Measurements from ENCODE around the gene RASSF4. TPM values are rescaled to one million over a fixed set of nuclear protein-coding genes. Genes with fewer than 3 reads are reported as not detected.
"Not testable (repeated sequence)": the region's sequence is repeated elsewhere in the genome, so short reads cannot be mapped to it uniquely, and the experiment has no call there.

Gene RASSF4
- total RNA-seq, 2 experiments from 2014 or later, result 1.1 to 2.2 TPM

DNA sequence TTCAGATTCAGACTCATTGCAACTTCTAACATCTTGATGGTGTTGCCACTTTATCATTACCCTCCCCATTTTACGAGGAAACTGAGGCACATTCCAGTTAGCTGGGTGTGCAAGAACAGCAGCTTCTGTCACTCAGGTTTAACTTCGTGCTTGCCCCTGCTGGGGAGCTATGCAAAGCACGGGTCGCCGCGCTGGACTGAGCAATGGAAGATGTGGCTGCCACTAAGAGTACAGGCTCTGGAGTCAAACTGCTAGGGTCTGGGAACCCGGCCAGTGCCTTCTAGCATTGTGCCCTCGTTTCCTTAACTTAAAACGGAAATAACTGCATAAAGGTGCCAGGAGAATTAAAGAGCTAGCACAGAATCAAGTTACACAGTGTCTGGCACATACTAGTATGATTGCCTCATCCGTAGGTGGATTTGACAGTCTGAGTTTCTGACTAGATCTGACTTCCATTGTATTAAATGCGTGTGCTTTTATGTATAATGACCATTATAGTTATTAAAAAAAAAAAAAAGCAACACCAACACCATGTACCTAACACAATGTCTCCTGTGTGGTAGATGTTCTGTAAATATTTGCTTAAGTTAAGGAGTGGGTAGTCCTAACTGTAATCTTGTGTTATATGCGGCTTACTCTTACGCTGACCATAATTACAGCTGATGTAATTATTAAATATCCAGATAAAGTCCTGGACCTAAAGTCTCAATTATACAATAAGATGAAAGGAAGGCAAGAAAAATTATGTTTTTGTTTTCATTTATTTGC, 42.0 kb downstream of the RASSF4 start:
- Mint-ChIP-seq H3K4me3 (peak overlapping the region; percentile 83), H3K27ac (peak overlapping the region; percentile 79), H3K27me3 (ENCODE audit: low read depth) (no peaks in the 10 kb centered on the region), H3K4me1 (ENCODE audit: low read depth) (peaks cover 19% of the 10 kb centered on the region), H3K36me3 (ENCODE audit: low read depth) (peaks cover 32% of the 10 kb centered on the region), H3K9me3 (peaks cover 25% of the 10 kb centered on the region)
- peak; percentile 58 for DNase-seq
- intact Hi-C loops (cut with micrococcal nuclease), result loop anchor here (2.0 to 10.0 kb wide), 9 partner anchors 27 to 1031 kb away; partner anchors contain the start of genes NCOA4, RASSF4, TIMM23 and WASHC2C
- CTCF ChIA-PET, result interaction anchor here (0.6 to 1.5 kb wide), 4 partner anchors 69 to 120 kb away, joined by 3 read pairs; no protein-coding TSS in a partner anchor

DNA sequence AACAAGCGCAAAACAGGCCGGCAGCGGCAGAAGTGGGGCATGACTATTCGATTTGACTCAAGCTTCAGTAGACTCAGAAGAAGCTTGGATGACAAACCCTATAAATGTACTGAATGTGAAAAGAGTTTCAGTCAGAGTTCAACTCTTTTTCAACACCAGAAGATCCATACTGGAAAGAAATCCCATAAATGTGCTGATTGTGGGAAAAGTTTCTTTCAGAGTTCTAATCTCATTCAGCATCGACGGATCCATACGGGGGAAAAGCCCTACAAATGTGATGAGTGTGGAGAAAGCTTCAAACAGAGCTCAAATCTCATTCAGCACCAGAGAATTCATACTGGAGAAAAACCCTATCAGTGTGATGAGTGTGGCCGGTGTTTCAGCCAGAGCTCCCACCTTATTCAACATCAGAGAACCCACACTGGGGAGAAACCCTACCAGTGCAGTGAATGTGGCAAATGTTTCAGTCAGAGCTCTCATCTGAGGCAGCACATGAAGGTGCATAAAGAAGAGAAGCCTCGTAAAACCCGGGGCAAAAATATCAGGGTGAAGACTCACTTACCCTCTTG, 43.9 kb downstream of the RASSF4 start:
- no peak overlapping the region for H3K27ac Mint-ChIP-seq
- intact Hi-C loops (cut with micrococcal nuclease), result loop anchor here (5.0 to 10.0 kb wide), 6 partner anchors 411 to 1029 kb away; partner anchors contain the start of genes NCOA4, TIMM23 and WASHC2C

DNA sequence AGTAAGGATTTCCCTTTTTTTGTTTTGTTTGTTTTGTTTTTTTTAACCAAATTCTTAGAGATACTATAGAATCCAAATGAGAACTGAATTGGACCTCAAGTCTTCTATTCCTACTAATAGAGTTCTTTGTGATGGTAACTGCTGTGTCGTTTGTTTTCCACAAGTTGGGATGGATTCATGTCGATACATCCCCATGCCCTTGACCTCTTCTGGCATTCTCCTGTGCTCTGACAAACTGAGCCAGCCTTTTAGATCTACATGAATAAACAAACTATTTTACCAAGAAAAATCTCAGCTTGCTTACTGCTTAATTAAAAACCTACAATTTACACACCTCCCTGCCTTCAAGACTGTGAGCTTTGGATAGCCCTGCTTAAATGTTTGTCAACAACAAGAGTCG, 45.1 kb downstream of the RASSF4 start:
- CTCF ChIA-PET, result interaction anchor here (1.2 to 3.9 kb wide), 3 partner anchors 44 to 246 kb away, joined by 4 to 16 read pairs (median 6); no protein-coding TSS in a partner anchor
- intact Hi-C loops (cut with micrococcal nuclease), result loop anchor here (5.0 to 10.0 kb wide), 7 partner anchors 248 to 1028 kb away; partner anchors contain the start of genes NCOA4, TIMM23 and WASHC2C
- Mint-ChIP-seq H3K9me3 (peaks cover 25% of the 10 kb centered on the region), H3K36me3 (ENCODE audit: low read depth) (peaks cover 32% of the 10 kb centered on the region), H3K27ac (no peak overlapping the region), H3K4me1 (ENCODE audit: low read depth) (peaks cover 18% of the 10 kb centered on the region), H3K4me3 (no peak overlapping the region), H3K27me3 (ENCODE audit: low read depth) (no peaks in the 10 kb centered on the region)
- no peak for DNase-seq

More for the DNA sequence above, 43.9 kb downstream of the RASSF4 start:
- Mint-ChIP-seq H3K9me3 (peaks cover 25% of the 10 kb centered on the region), H3K36me3 (ENCODE audit: low read depth) (peaks cover 32% of the 10 kb centered on the region), H3K4me3 (no peak overlapping the region), H3K27me3 (ENCODE audit: low read depth) (no peaks in the 10 kb centered on the region), H3K4me1 (ENCODE audit: low read depth) (peaks cover 18% of the 10 kb centered on the region)
- no peak for DNase-seq
- CTCF ChIA-PET, result interaction anchor here (0.7 to 3.9 kb wide), 5 partner anchors 43 to 247 kb away, joined by 3 to 16 read pairs (median 4); no protein-coding TSS in a partner anchor

DNA sequence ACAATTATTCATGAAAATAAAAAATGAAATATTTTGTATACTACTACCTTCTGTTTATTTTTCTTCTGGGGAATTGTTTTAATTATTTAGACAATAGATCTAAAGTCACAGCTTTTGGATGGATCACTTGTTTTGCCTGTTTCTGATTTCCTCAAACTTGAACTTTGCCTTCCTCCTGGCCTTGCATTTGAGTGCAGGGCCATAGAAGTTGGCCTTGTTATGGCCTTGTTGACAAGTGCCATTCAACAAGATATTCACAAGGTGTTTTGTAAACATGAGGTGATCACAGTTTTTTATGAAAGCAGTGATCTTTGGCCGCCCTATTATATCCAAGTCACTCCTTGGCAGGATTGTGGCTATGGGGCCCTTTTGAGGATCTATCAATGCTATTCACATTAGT, 45.7 kb downstream of the RASSF4 start:
- Mint-ChIP-seq H3K4me1 (ENCODE audit: low read depth) (peaks cover 14% of the 10 kb centered on the region), H3K36me3 (ENCODE audit: low read depth) (peaks cover 32% of the 10 kb centered on the region), H3K9me3 (peaks cover 21% of the 10 kb centered on the region), H3K27me3 (ENCODE audit: low read depth) (no peaks in the 10 kb centered on the region), H3K27ac (no peak overlapping the region), H3K4me3 (no peak overlapping the region)
- intact Hi-C loops (cut with micrococcal nuclease), result loop anchor here (5.0 to 10.0 kb wide), 6 partner anchors 247 to 970 kb away; partner anchors contain the start of genes TIMM23 and WASHC2C
- no peak for DNase-seq
- CTCF ChIA-PET, result interaction anchor here (2.0 to 3.9 kb wide), 2 partner anchors 72 to 245 kb away, joined by 6 to 16 read pairs; no protein-coding TSS in a partner anchor

DNA sequence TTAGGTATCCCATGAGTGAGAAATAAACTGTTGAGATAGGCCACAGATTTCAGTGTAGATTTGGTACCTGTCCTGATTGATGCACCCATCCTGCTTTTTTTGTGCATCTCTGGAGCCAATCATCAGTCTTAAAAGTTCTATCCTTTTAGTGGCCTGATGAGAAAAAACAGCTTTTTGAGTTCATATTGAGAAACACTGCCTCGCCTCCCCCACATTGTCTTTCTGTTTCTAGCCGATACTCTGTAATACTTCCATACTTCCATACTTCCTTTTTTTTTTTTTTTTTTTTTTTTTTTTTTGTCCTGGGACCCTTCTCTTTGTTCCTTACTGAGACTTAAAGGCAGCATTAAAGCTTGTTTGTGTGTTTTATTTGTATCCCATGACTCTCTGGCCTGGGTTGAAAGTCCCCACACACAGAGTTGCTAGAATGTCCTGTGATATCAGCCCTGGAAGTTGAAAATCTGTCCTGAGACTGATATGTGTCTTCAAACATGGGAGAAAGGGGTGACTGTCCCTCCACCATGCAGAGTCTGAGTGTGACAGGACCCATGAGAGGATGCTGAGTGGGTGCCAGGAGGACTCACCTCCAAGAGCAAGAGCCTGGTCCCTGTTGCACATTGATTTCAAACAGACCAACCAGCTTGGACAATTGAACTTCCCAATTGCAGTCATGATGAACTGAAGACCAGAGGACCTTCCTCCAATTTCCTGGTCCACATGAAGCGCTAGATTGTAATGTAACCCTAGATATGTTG, 46.9 kb downstream of the RASSF4 start:
- H3K27me3 Mint-ChIP-seq (ENCODE audit: low read depth), result no peaks in the 10 kb centered on the region
- no peak for DNase-seq
- intact Hi-C loops (cut with micrococcal nuclease), result loop anchor here (5.0 to 10.0 kb wide), 6 partner anchors 246 to 968 kb away; partner anchors contain the start of genes TIMM23 and WASHC2C
- H3K27ac Mint-ChIP-seq, result no peak overlapping the region
- H3K36me3 Mint-ChIP-seq (ENCODE audit: low read depth), result peaks cover 32% of the 10 kb centered on the region
- peaks cover 9% of the 10 kb centered on the region for H3K4me1 Mint-ChIP-seq (ENCODE audit: low read depth)
- CTCF ChIA-PET, result interaction anchor here (1.1 to 3.9 kb wide), 2 partner anchors 74 to 237 kb away, joined by 3 to 16 read pairs; no protein-coding TSS in a partner anchor
- H3K9me3 Mint-ChIP-seq, result peaks cover 21% of the 10 kb centered on the region
- no peak overlapping the region for H3K4me3 Mint-ChIP-seq

DNA sequence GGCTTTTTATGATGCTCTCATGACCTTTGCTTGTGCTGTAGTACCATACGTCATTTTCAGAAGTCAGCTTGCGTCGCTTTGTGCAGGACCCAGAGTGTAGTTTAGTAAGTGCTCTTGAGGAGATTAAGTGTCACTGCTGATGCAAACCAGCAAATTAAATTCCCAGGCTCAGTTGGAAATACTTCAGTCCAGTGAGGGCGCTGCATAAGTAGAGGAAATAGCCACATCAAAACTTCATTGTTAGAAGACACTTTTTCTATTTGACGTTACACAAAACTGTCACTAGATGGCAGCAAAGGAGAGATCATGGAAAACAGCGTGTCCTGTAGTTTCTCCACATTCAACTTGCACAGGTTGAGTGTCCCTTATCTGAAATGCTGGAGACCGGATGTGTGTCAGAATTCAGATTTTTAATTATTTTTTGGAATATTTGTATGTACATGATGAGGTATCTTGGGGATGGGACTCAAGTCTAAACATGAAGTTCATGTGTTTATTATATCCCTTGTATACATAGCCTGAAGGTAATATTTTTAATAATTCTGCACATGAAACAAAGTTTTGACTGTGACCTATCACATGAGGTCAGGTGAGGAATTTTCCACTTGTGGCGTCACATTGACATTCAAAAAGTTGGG, 49.0 kb downstream of the RASSF4 start:
- no peaks in the 10 kb centered on the region for H3K4me1 Mint-ChIP-seq (ENCODE audit: low read depth)
- H3K27ac Mint-ChIP-seq, result no peak overlapping the region
- intact Hi-C loops (cut with micrococcal nuclease), result loop anchor here (2.0 to 10.0 kb wide), 8 partner anchors 226 to 966 kb away; partner anchors contain the start of genes TIMM23, WASHC2C and ZFAND4
- H3K27me3 Mint-ChIP-seq (ENCODE audit: low read depth), result no peaks in the 10 kb centered on the region
- peaks cover 9% of the 10 kb centered on the region for H3K9me3 Mint-ChIP-seq
- peak; percentile 33 for DNase-seq
- no peak overlapping the region for H3K4me3 Mint-ChIP-seq
- CTCF ChIA-PET, result interaction anchor here (0.9 to 1.8 kb wide), 3 partner anchors 13 to 242 kb away, joined by 3 to 8 read pairs (median 4); no protein-coding TSS in a partner anchor
- peaks cover 17% of the 10 kb centered on the region for H3K36me3 Mint-ChIP-seq (ENCODE audit: low read depth)

DNA sequence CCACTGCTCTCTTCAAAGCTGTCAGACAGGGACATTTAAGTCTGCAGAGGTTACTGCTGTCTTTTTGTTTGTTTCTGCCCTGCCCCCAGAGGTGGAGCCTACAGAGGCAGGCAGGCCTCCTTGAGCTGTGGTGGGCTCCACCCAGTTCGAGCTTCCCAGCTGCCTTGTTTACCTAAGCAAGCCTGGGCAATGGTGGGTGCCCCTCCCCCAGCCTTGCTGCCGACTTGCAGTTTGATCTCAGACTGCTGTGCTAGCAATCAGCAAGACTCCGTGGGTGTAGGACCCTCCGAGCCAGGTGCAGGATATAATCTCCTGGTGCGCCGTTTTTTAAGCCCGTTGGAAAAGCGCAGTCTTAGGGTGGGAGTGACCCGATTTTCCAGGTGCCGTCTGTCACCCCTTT, 55.0 kb downstream of the RASSF4 start:
- DNase-seq; H3K27me3 Mint-ChIP-seq (ENCODE audit: low read depth); CTCF ChIA-PET; intact Hi-C loops (cut with micrococcal nuclease); H3K36me3 Mint-ChIP-seq (ENCODE audit: low read depth); H3K27ac Mint-ChIP-seq; H3K4me3 Mint-ChIP-seq; H3K9me3 Mint-ChIP-seq; H3K4me1 Mint-ChIP-seq (ENCODE audit: low read depth): not testable (repeated sequence)

DNA sequence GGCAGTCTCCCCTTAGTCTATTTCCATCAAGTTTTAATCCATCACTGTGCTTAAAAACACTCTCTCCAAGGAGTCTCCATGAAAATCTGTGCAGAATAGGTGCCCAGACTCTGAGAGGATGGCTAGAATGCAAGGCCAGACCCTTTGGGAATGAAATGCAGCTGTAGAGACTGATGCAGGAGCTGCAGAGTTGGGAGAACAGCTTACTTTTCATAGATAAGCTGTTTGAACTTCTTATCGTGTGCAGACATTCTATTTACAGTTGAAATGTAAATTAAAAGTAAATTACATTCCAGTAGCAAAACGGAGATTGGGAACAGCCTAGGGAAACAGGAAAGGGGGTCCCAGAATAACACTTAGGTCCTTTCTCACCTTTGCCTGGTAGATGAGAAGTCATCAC, 56.0 kb downstream of the RASSF4 start:
- no peaks in the 10 kb centered on the region for H3K4me1 Mint-ChIP-seq (ENCODE audit: low read depth)
- no peak overlapping the region for H3K27ac Mint-ChIP-seq
- H3K27me3 Mint-ChIP-seq (ENCODE audit: low read depth), result peaks cover 3% of the 10 kb centered on the region
- intact Hi-C loops (cut with micrococcal nuclease), result no loop called here
- no peaks in the 10 kb centered on the region for H3K9me3 Mint-ChIP-seq
- H3K36me3 Mint-ChIP-seq (ENCODE audit: low read depth), result no peaks in the 10 kb centered on the region
- no peak overlapping the region for H3K4me3 Mint-ChIP-seq
- CTCF ChIA-PET, result no interaction called here
- no peak for DNase-seq

DNA sequence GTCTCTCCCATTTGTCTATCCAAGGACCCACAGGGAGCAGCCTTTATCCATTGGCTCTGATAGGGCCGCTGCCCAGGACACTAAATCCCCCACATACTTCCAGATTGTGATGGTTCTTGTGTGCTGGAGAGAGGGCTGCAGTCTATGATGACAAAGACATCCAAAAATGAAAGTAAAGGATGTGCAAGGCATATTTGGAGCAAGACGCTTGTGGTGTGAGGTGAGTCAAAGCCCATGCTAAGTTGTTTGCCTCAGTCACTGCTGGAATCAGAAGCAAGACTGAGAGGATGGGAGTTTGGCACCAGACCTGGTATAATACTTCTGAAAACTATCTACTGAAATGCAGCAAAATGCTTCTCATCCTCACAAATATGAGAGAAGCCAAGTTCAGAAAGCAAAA, 63.8 kb downstream of the RASSF4 start:
- DNase-seq, result no peak
- Mint-ChIP-seq H3K27me3 (ENCODE audit: low read depth) (peaks cover 3% of the 10 kb centered on the region), H3K36me3 (ENCODE audit: low read depth) (peaks cover 9% of the 10 kb centered on the region), H3K4me3 (no peak overlapping the region), H3K27ac (no peak overlapping the region), H3K9me3 (peaks cover 8% of the 10 kb centered on the region), H3K4me1 (ENCODE audit: low read depth) (no peaks in the 10 kb centered on the region)
- intact Hi-C loops (cut with micrococcal nuclease), result no loop called here
- CTCF ChIA-PET, result no interaction called here

DNA sequence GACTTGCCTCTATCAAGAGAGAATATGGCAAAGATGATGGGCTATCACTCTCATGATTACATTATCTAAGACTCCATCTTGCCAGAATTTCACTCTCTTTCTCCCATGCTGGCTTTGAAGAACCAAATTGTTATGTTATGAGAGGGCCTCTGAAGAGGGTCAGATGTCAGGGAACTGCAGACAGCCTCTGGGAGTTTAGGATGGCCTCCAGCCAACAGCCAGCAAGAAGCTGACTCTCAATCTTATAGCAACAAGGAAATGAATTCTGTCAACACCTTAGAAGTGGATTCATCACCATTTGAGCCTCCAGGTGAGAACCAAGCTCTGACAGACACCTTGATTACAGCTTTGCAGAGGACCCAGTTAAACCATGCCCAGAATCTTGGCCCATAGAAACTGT, 74.7 kb downstream of the RASSF4 start:
- CTCF ChIA-PET, result no interaction called here
- no peak for DNase-seq
- Mint-ChIP-seq H3K4me3 (no peak overlapping the region), H3K9me3 (peaks cover 17% of the 10 kb centered on the region), H3K36me3 (ENCODE audit: low read depth) (peaks cover 4% of the 10 kb centered on the region), H3K4me1 (ENCODE audit: low read depth) (no peaks in the 10 kb centered on the region), H3K27me3 (ENCODE audit: low read depth) (peaks cover 13% of the 10 kb centered on the region), H3K27ac (no peak overlapping the region)
- intact Hi-C loops (cut with micrococcal nuclease), result no loop called here

DNA sequence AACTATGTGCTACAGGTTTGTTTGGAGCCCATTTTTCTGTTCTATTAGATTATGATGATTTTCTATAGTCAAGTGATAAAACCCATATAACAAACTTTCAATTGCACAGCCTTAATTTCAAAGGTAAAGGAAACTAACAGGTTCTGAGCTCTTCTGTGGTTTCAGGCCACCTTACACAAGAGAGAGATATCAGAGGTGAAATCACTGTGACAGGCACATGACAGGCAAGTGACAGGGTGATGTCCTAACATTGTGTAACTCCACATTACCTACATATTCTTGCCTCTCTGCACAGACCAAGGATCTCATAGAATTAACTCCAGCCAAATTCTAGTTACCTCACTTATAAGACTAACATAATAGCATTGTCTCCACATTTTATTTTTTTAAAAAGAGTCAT, 76.1 kb downstream of the RASSF4 start:
- intact Hi-C loops (cut with micrococcal nuclease), result no loop called here
- DNase-seq, result no peak
- Mint-ChIP-seq H3K4me1 (ENCODE audit: low read depth) (no peaks in the 10 kb centered on the region), H3K36me3 (ENCODE audit: low read depth) (peaks cover 4% of the 10 kb centered on the region), H3K9me3 (peaks cover 10% of the 10 kb centered on the region), H3K27me3 (ENCODE audit: low read depth) (peaks cover 13% of the 10 kb centered on the region), H3K27ac (no peak overlapping the region), H3K4me3 (no peak overlapping the region)
- CTCF ChIA-PET, result no interaction called here

Measured in activated naive CD4-positive, alpha-beta T cell treated with anti-CD3 and anti-CD28 coated beads for 36 hours (primary cell).